OCI-LY1 (cell line): ENCODE results near the gene SUPT4H1.

Source experiments
- CTCF ChIP-seq: fragments of 200-600 bp; sonication (generic), shearing (Covaris generic); IDR thresholded peaks from 2 replicates; pipeline ENCODE4 v1.5.1; 2017; ENCODE audit warnings: mild to moderate bottlenecking, antibody characterized with exemption, low read length, moderate library complexity, mixed read lengths
- EZH2 ChIP-seq: fragments of 200-600 bp; sonication (generic), shearing (Covaris generic); IDR thresholded peaks from 2 replicates; pipeline ENCODE4 v1.8.0; 2017; ENCODE audit warnings: borderline replicate concordance, mixed run types, mild to moderate bottlenecking, antibody characterized with exemption, low read length, moderate library complexity, mixed read lengths

DNA sequence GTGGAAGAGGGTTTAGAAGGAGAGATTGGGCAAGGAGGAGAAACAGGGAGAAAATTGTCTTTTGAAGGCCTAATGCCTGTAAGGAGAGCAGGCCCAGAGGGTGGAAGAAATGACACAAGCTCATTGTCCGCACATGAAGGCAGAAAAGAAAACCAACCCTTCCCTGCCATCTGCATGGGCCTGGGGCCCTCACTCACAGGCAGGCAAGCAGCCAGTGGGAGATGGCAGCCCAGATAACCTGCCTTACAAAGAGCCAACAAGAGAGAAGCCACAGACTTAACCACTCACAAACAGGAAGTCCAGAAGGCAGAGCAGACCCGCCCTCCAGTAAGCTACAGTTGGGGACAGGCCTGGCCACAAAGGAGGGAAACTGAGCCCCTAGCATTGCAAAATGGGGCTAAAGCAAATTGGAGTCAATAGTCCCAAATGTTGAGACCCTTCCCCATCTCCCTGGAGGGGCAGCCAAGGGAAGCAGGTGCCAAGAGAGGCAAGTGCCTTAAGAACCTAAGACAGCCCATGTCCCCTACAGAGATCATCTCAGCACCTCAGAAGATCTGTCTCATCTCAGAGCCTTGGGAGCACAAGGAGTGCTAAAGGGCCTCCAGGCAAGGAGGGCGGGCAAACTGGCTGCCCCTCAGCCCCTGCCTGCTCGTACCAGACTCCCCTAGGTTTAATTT is 16.1 kb downstream of the SUPT4H1 start:
- TF ChIP-seq CTCF = no peak
- TF ChIP-seq EZH2 = no peak
